ENCODE data around the gene RARA. TPM values are rescaled to one million over a fixed set of nuclear protein-coding genes. Genes with fewer than 3 reads are reported as not detected.
"Not testable (repeated sequence)": the region's sequence is repeated elsewhere in the genome, so short reads cannot be mapped to it uniquely, and the experiment has no call there.

Gene RARA
- total RNA-seq, 2 experiments from 2014 or later: 34.7 to 36.2 TPM

DNA sequence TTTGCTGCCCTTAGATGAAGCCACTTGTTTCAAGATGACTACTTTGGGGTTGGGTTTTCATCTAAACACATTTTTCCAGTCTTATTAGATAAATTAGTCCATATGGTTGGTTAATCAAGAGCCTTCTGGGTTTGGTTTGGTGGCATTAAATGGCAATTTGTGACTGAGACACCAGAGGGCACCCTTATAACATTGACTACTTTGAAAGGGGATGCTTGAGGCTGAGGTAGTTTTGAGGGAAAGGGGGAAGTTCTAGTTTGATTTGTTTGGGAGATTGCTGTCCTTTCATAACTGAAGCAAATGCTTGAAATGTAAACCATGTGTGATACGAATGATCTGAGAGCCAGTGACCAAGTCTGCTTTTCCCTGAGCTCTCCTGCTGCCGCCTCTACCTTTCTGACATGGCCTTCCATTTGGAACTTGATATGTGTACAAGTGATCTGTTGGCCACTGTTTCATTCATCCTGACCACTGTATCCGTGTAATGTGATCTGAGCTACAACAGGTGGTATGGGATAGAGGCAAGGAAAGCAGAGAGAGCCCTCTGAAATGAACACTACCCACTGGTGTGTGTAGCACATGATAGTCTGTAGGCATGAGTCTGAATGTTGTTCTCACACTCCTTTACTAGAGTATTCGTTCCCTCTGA, 5.8 kb upstream of the RARA start:
- Mint-ChIP-seq H3K9me3 (no peaks in the 10 kb centered on the region), H3K4me3 (no peak overlapping the region), H3K27ac (no peak overlapping the region), H3K27me3 (no peaks in the 10 kb centered on the region), H3K4me1 (ENCODE audit: low read depth) (peaks cover 28% of the 10 kb centered on the region), H3K36me3 (ENCODE audit: low read depth) (peaks cover 56% of the 10 kb centered on the region)
- TF ChIP-seq, protein P1, sequence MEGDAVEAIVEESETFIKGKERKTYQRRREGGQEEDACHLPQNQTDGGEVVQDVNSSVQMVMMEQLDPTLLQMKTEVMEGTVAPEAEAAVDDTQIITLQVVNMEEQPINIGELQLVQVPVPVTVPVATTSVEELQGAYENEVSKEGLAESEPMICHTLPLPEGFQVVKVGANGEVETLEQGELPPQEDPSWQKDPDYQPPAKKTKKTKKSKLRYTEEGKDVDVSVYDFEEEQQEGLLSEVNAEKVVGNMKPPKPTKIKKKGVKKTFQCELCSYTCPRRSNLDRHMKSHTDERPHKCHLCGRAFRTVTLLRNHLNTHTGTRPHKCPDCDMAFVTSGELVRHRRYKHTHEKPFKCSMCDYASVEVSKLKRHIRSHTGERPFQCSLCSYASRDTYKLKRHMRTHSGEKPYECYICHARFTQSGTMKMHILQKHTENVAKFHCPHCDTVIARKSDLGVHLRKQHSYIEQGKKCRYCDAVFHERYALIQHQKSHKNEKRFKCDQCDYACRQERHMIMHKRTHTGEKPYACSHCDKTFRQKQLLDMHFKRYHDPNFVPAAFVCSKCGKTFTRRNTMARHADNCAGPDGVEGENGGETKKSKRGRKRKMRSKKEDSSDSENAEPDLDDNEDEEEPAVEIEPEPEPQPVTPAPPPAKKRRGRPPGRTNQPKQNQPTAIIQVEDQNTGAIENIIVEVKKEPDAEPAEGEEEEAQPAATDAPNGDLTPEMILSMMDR (IDR thresholded peaks at IDR 0.05): peak; percentile 76
- intact Hi-C loops (cut with micrococcal nuclease): loop anchor here (2.0 kb wide), 1 partner anchor 52 kb away; no protein-coding TSS in a partner anchor
- DNase-seq: peak; percentile 63
- peak; percentile 59 for ATAC-seq
- POLR2A ChIA-PET: interaction anchor here (0.7 to 13.3 kb wide), 15 partner anchors 9 to 198 kb away, joined by 3 to 184 read pairs (median 4); partner anchors contain the start of gene CDC6
- CTCF ChIA-PET: interaction anchor here (0.8 to 42.0 kb wide), 21 partner anchors 9 to 231 kb away, joined by 3 to 780 read pairs (median 4); partner anchors contain the start of genes CDC6 and GJD3

DNA sequence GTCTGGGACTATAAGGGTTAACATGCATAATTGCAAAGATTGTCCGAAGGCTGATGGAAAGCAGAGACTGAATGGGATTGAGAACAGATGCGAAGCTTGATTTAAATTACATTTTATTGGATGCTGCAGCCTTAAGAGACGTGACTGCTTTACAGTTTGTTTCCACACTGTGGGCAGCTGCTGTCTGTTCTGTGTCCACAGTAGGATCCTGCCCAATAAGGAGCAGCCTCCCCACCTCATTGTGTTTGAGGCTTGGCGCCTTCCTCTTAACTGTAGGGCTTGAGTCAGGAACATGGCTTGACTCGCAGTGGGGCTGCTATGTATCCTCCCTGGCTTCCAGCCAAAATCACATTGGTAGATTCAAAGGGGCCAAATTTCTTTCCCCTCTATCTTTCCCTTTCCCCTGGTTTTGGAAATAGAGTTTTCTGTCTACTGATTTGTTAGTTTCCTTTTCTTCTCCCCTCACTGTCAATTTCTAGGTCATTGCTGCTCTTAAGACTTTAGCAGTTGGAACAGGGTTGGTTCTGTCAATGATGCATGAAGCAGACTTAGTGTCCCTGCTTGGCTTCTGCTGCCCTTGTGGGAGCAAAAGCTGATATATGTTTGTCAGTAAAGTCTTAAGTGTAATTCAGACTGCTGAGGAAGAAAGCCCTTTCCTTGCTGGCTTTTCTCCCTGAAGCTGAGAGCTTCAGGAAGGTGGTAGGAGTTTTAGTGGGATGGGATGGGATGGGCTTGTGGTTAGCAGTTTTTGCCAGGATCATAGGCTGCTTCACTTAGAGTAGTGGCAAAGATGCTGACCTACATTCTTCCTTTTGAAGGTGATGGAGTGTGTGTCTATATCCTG, 5.0 kb upstream of the RARA start:
- CTCF ChIA-PET: interaction anchor here (0.8 to 42.0 kb wide), 18 partner anchors 8 to 231 kb away, joined by 3 to 780 read pairs (median 8); partner anchors contain the start of genes CDC6 and GJD3
- ATAC-seq (no peak), DNase-seq (no peak)
- H3K9me3 Mint-ChIP-seq: no peaks in the 10 kb centered on the region
- H3K4me1 Mint-ChIP-seq (ENCODE audit: low read depth): peaks cover 28% of the 10 kb centered on the region
- H3K36me3 Mint-ChIP-seq (ENCODE audit: low read depth): peaks cover 48% of the 10 kb centered on the region
- TF ChIP-seq, protein P1 (IDR thresholded peaks at IDR 0.05): no peak
- H3K4me3 Mint-ChIP-seq: no peak overlapping the region
- H3K27me3 Mint-ChIP-seq: no peaks in the 10 kb centered on the region
- POLR2A ChIA-PET: interaction anchor here (0.7 to 13.3 kb wide), 15 partner anchors 8 to 199 kb away, joined by 3 to 184 read pairs (median 4); partner anchors contain the start of gene CDC6
- no peak overlapping the region for H3K27ac Mint-ChIP-seq
- intact Hi-C loops (cut with micrococcal nuclease): loop anchor here (2.0 kb wide), 1 partner anchor 51 kb away; no protein-coding TSS in a partner anchor

- peaks cover 28% of the 10 kb centered on the region for H3K4me1 Mint-ChIP-seq (ENCODE audit: low read depth)
- H3K27me3 Mint-ChIP-seq; DNase-seq; intact Hi-C loops (cut with micrococcal nuclease); H3K9me3 Mint-ChIP-seq; ATAC-seq; H3K27ac Mint-ChIP-seq; H3K4me3 Mint-ChIP-seq: not testable (repeated sequence)
- ChIA-PET POLR2A (interaction anchor here (0.7 to 13.3 kb wide), 9 partner anchors 12 to 111 kb away, joined by 3 to 184 read pairs (median 4); partner anchors contain the start of gene CDC6), CTCF (interaction anchor here (1.9 to 42.0 kb wide), 7 partner anchors 10 to 229 kb away, joined by 7 to 780 read pairs (median 25); partner anchors contain the start of gene CDC6)
- H3K36me3 Mint-ChIP-seq (ENCODE audit: low read depth): peaks cover 43% of the 10 kb centered on the region
Measured at GRCh38 chr17:40304552-40304863, 4.5 kb upstream of the RARA start.

DNA sequence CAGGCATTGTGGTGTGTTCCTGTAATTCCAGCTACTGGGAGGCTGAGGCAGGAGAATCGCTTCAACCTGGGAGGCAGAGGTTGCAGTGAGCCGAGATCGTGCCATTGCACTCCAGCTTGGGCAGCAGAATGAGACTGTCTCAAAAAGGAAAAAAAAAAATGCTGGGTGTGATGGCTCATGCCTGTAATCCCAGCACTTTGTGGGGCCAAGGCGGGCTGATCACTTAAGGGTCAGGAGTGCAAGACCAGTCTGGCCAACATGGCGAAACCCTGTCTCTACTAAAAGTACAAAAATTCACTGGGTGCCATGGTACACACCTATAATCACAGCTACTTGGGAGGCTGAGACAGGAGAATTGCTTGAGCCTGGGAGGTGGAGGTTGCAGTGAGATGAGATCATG, 4.1 kb upstream of the RARA start:
- intact Hi-C loops (cut with micrococcal nuclease); H3K4me3 Mint-ChIP-seq; H3K27me3 Mint-ChIP-seq; H3K27ac Mint-ChIP-seq; ATAC-seq; DNase-seq; H3K9me3 Mint-ChIP-seq: not testable (repeated sequence)
- Mint-ChIP-seq H3K36me3 (ENCODE audit: low read depth) (peaks cover 43% of the 10 kb centered on the region), H3K4me1 (ENCODE audit: low read depth) (peaks cover 28% of the 10 kb centered on the region)
- ChIA-PET CTCF (interaction anchor here (1.0 to 42.0 kb wide), 7 partner anchors 11 to 113 kb away, joined by 3 to 780 read pairs (median 10); no protein-coding TSS in a partner anchor), POLR2A (interaction anchor here (0.7 to 13.3 kb wide), 7 partner anchors 12 to 111 kb away, joined by 3 to 184 read pairs (median 5); partner anchors contain the start of gene CDC6)

DNA sequence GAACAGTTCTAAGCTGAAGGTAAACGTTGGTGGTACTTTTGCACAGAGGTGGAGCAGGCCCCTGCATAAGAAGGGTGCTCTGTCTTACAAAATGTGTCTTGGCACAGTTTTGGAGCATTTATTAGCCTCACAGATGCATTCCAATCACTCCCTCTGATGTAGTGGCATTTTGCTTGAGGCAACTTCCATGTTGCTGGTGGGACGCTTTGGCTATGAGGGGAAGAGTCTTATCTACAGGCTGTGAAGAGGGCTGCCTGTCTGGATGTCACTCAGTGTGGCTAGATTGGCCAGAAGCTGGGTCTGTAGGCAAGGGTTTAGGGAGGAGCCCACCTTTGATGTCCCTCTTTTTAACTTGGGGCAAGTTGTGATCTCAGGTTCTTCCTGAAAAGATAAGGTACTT, 2.6 kb upstream of the RARA start:
- CTCF ChIA-PET: interaction anchor here (1.2 to 42.0 kb wide), 10 partner anchors 8 to 280 kb away, joined by 3 to 780 read pairs (median 5); no protein-coding TSS in a partner anchor
- Mint-ChIP-seq H3K9me3 (no peaks in the 10 kb centered on the region), H3K27me3 (no peaks in the 10 kb centered on the region), H3K27ac (no peak overlapping the region), H3K36me3 (ENCODE audit: low read depth) (peaks cover 36% of the 10 kb centered on the region), H3K4me1 (ENCODE audit: low read depth) (peaks cover 35% of the 10 kb centered on the region), H3K4me3 (no peak overlapping the region)
- intact Hi-C loops (cut with micrococcal nuclease): no loop called here
- no peak for ATAC-seq
- DNase-seq: no peak
- TF ChIP-seq, protein P1 (IDR thresholded peaks at IDR 0.05): no peak
- POLR2A ChIA-PET: interaction anchor here (0.7 to 13.3 kb wide), 10 partner anchors 9 to 87 kb away, joined by 4 to 184 read pairs (median 6); partner anchors contain the start of genes CDC6 and WIPF2

All from activated CD8-positive, alpha-beta T cell treated with anti-CD3 and anti-CD28 coated beads for 36 hours (primary cell).